Measurements from ENCODE around the gene WDR45B.
A peak's percentile ranks its signal among the peaks of the same experiment; 100 is the strongest.

Gene WDR45B

DNA sequence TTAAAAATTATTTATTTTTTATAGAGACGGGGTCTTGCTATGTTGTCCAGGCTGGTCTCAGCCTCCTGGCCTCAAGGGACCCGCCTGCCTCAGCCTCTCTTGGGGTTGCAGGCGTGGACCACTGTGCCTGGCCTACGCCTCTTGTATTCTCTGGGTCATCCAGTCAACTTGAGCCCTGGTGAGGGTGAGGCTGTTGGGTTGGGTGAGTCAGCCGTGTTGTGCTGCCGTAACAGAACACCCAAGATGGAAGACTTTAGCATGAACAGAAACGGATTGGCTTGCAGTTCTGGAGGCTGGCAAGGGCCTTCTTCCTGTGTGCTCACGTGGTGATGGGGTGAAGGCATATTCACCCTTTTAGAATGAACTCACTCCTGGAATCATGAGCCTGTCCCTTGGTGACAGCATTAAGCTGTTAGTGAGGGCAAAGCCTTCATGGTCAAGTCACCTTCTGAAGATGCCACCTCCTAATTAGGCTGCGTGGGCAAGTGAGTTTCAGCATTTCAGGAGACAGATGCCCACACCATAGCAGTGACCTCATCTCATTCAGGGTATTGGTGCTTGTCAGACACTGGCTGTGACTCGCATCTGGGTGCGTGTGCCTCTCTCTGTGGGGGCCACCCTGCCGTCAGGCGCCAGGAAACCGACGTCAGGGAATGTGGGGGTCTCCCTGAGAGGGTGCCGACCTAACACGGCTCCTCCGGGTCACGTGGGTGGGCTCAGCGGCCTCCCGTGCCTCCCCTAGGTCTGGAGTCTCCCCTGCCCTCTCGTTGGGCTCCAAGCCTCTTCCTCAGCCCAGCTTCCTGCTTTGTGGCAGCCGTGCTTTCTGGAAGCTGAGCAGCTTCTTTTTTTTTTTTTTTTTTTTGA, 49.8 kb downstream of the WDR45B start:
- peak; percentile 42 for DNase-seq
- no peak overlapping the region for H2AFZ ChIP-seq (ENCODE audit: low read depth, low read length)
- no peak overlapping the region for H2BK15ac ChIP-seq (ENCODE audit: low read depth, poor library complexity, severe bottlenecking)
- no peak overlapping the region for H2AK5ac ChIP-seq (ENCODE audit: low read length, severe bottlenecking)
- H4K91ac ChIP-seq (ENCODE audit: low read length) = no peak overlapping the region
- H3K9ac ChIP-seq (ENCODE audit: low read length) = peak overlapping the region; percentile 24
- H2BK5ac ChIP-seq (ENCODE audit: low read depth, low read length, poor library complexity, severe bottlenecking) = no peak overlapping the region
- H3K23ac ChIP-seq (ENCODE audit: low read length in 2 of 2) = no peak overlapping the region
- peaks cover 73% of the 10 kb centered on the region for H3K79me1 ChIP-seq (replicated peaks; ENCODE audit: low read length, poor library complexity, severe bottlenecking)
- no peaks in the 10 kb centered on the region for H3K9me3 ChIP-seq (ENCODE audit: control insufficient read depth, low read length)
- H3K4ac ChIP-seq (ENCODE audit: low read depth in 1 of 2, low read length in 2 of 2) = no peak overlapping the region
- no peak overlapping the region for H3K4me3 ChIP-seq (ENCODE audit: insufficient read depth in 1 of 2, low read depth in 1 of 2, low read length in 2 of 2)
- H2BK12ac ChIP-seq (ENCODE audit: low read length in 2 of 2) = no peak overlapping the region
- no peak overlapping the region for H2BK120ac ChIP-seq (ENCODE audit: low read depth, low read length)
- WGBS = 79% methylated on average over 23 of the region's 23 CpGs
- peaks cover 31% of the 10 kb centered on the region for H3K4me1 ChIP-seq (ENCODE audit: control insufficient read depth, insufficient read depth, low read depth, low read length)
- no peaks in the 10 kb centered on the region for H3K27me3 ChIP-seq (ENCODE audit: control insufficient read depth in 1 of 2, insufficient read depth in 1 of 2, low read length in 2 of 2)
- H3K18ac ChIP-seq (ENCODE audit: low read depth in 1 of 2, low read length in 2 of 2) = peak overlapping the region in 1 of 2 experiments; percentile 28
- no peak overlapping the region for H3K27ac ChIP-seq (ENCODE audit: low read length, poor library complexity, severe bottlenecking)
- H4K8ac ChIP-seq (ENCODE audit: low read length) = no peak overlapping the region
- H3K14ac ChIP-seq (ENCODE audit: low read length in 2 of 2) = no peak overlapping the region
- H3K4me2 ChIP-seq (ENCODE audit: low read length, poor library complexity, severe bottlenecking) = no peak overlapping the region
- peaks cover 83 to 92% of the 10 kb centered on the region in 2 experiments for H3K36me3 ChIP-seq (ENCODE audit: control insufficient read depth in 1 of 2, insufficient read depth in 2 of 2, low read depth in 1 of 2, low read length in 2 of 2)

DNA sequence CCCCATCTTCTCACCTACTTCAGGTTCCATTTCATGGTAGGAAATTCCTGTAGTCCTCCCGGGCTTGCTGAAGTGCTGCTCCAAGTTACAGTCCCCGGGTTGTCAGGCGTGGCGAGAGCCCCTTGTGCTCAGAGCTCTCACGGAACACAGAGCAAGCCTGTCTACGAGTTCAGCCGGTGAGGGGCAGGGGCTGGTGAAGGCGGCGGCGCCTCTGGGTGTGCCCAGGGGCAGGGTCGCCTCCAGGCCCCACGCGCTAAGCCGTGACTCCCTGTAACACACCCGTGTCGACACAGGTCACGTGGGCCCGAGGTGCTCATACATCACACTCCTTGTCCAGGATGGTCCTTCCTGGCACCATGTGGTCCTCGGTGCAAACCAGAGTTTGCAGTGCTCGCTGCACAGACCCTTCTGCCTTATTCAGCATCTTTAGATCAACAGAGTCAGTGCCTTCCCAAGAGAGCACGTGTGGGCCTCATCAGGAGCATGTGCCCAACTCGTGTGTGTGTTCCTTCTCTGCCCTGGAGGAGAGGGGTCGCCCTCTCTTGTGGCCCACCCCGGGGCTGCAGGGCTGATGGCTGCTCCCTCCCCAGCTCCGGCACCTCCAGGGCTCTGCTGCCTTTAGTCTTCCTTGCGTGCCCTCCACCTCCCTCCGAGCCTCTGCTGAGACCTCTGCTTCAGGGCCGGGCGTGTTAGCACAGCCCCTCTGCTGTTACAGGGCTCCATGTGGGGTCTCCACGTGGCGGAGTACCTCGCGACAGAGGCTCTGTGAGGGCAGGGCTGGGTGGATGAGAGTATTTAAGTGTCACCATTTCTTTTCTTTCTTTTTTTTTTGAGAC, 51.2 kb downstream of the WDR45B start:
- H2BK120ac ChIP-seq (ENCODE audit: low read depth, low read length) = no peak overlapping the region
- WGBS = 97% methylated on average over 32 of the region's 33 CpGs
- no peak overlapping the region for H3K9ac ChIP-seq (ENCODE audit: low read length)
- H3K4me3 ChIP-seq (ENCODE audit: insufficient read depth in 1 of 2, low read depth in 1 of 2, low read length in 2 of 2) = no peak overlapping the region
- H2BK12ac ChIP-seq (ENCODE audit: low read length in 2 of 2) = no peak overlapping the region
- H4K8ac ChIP-seq (ENCODE audit: low read length) = no peak overlapping the region
- H3K4ac ChIP-seq (ENCODE audit: low read depth in 1 of 2, low read length in 2 of 2) = no peak overlapping the region
- H3K79me1 ChIP-seq (replicated peaks; ENCODE audit: low read length, poor library complexity, severe bottlenecking) = peaks cover 61% of the 10 kb centered on the region
- H4K91ac ChIP-seq (ENCODE audit: low read length) = no peak overlapping the region
- H3K4me1 ChIP-seq (ENCODE audit: control insufficient read depth, insufficient read depth, low read depth, low read length) = peaks cover 32% of the 10 kb centered on the region
- peaks cover 69 to 79% of the 10 kb centered on the region in 2 experiments for H3K36me3 ChIP-seq (ENCODE audit: control insufficient read depth in 1 of 2, insufficient read depth in 2 of 2, low read depth in 1 of 2, low read length in 2 of 2)
- H3K14ac ChIP-seq (ENCODE audit: low read length in 2 of 2) = no peak overlapping the region
- H3K18ac ChIP-seq (ENCODE audit: low read depth in 1 of 2, low read length in 2 of 2) = no peak overlapping the region
- no peak overlapping the region for H2BK15ac ChIP-seq (ENCODE audit: low read depth, poor library complexity, severe bottlenecking)
- no peaks in the 10 kb centered on the region for H3K27me3 ChIP-seq (ENCODE audit: control insufficient read depth in 1 of 2, insufficient read depth in 1 of 2, low read length in 2 of 2)
- no peaks in the 10 kb centered on the region for H3K9me3 ChIP-seq (ENCODE audit: control insufficient read depth, low read length)
- H2AFZ ChIP-seq (ENCODE audit: low read depth, low read length) = no peak overlapping the region
- H3K27ac ChIP-seq (ENCODE audit: low read length, poor library complexity, severe bottlenecking) = no peak overlapping the region
- H3K4me2 ChIP-seq (ENCODE audit: low read length, poor library complexity, severe bottlenecking) = no peak overlapping the region
- no peak overlapping the region for H3K23ac ChIP-seq (ENCODE audit: low read length in 2 of 2)
- no peak for DNase-seq
- no peak overlapping the region for H2AK5ac ChIP-seq (ENCODE audit: low read length, severe bottlenecking)
- H2BK5ac ChIP-seq (ENCODE audit: low read depth, low read length, poor library complexity, severe bottlenecking) = no peak overlapping the region

DNA sequence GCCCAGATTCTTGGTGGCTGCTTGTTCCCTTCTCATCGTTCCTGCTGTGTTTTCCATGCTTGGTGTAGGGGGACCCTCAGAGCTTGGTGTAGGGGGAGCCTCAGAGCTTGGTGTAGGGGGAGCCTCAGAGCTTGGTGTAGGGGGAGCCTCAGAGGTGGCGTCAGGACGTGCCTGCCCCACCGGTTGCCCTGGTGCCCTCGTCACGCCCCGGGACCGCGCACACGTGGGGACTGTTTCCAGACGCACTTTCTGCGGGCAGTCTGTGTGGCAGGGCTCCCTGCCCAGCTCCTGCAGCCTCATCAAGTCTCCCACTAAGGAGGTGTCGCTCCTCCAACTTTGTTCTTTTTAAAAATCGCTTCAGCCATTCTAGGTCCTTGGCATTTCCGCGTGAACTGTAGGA, 51.9 kb downstream of the WDR45B start:
- Histone ChIP-seq H3K27ac (ENCODE audit: low read length, poor library complexity, severe bottlenecking) (no peak overlapping the region), H3K4me3 (ENCODE audit: insufficient read depth in 1 of 2, low read depth in 1 of 2, low read length in 2 of 2) (no peak overlapping the region), H3K23ac (ENCODE audit: low read length in 2 of 2) (no peak overlapping the region), H3K79me1 (replicated peaks; ENCODE audit: low read length, poor library complexity, severe bottlenecking) (peaks cover 55% of the 10 kb centered on the region), H2AK5ac (ENCODE audit: low read length, severe bottlenecking) (no peak overlapping the region), H3K27me3 (ENCODE audit: control insufficient read depth in 1 of 2, insufficient read depth in 1 of 2, low read length in 2 of 2) (no peaks in the 10 kb centered on the region), H2AFZ (ENCODE audit: low read depth, low read length) (no peak overlapping the region), H3K4ac (ENCODE audit: low read depth in 1 of 2, low read length in 2 of 2) (no peak overlapping the region), H4K91ac (ENCODE audit: low read length) (peak overlapping the region; percentile 20), H2BK15ac (ENCODE audit: low read depth, poor library complexity, severe bottlenecking) (no peak overlapping the region), H3K18ac (ENCODE audit: low read depth in 1 of 2, low read length in 2 of 2) (no peak overlapping the region), H2BK5ac (ENCODE audit: low read depth, low read length, poor library complexity, severe bottlenecking) (no peak overlapping the region), H2BK120ac (ENCODE audit: low read depth, low read length) (no peak overlapping the region), H3K36me3 (ENCODE audit: control insufficient read depth in 1 of 2, insufficient read depth in 2 of 2, low read depth in 1 of 2, low read length in 2 of 2) (peaks cover 61 to 77% of the 10 kb centered on the region in 2 experiments), H3K9ac (ENCODE audit: low read length) (no peak overlapping the region), H3K9me3 (ENCODE audit: control insufficient read depth, low read length) (no peaks in the 10 kb centered on the region), H3K4me1 (ENCODE audit: control insufficient read depth, insufficient read depth, low read depth, low read length) (peaks cover 32% of the 10 kb centered on the region), H4K8ac (ENCODE audit: low read length) (no peak overlapping the region), H2BK12ac (ENCODE audit: low read length in 2 of 2) (no peak overlapping the region), H3K14ac (ENCODE audit: low read length in 2 of 2) (no peak overlapping the region), H3K4me2 (ENCODE audit: low read length, poor library complexity, severe bottlenecking) (no peak overlapping the region)
- DNase-seq = no peak
- 94% methylated on average over 16 of the region's 16 CpGs for WGBS

DNA sequence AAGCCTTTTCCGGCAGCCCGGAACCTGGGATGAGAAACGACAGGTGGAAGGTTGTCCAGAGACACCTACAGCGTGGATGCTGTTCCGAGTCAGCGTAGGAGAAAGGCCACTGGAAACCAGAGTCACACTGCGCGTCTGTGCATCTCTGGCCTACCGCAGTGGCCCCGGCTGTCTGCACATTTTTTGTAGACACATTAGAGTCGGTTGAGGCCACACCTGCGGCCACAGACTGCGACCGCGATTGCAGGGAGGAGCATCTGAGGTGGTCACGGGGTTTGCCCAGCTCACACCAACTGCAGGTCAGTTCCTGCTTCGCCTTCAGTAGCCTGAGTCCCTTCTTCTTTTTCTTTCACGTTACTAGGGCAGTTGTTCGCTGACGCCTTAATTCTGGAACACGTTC, 52.4 kb downstream of the WDR45B start:
- no peak for DNase-seq
- H4K8ac ChIP-seq (ENCODE audit: low read length) = no peak overlapping the region
- no peak overlapping the region for H3K23ac ChIP-seq (ENCODE audit: low read length in 2 of 2)
- WGBS = 95% methylated on average over 21 of the region's 21 CpGs
- H3K4me3 ChIP-seq (ENCODE audit: insufficient read depth in 1 of 2, low read depth in 1 of 2, low read length in 2 of 2) = no peak overlapping the region
- no peak overlapping the region for H2AK5ac ChIP-seq (ENCODE audit: low read length, severe bottlenecking)
- no peak overlapping the region for H3K4me2 ChIP-seq (ENCODE audit: low read length, poor library complexity, severe bottlenecking)
- H2BK120ac ChIP-seq (ENCODE audit: low read depth, low read length) = no peak overlapping the region
- H3K36me3 ChIP-seq (ENCODE audit: control insufficient read depth in 1 of 2, insufficient read depth in 2 of 2, low read depth in 1 of 2, low read length in 2 of 2) = peaks cover 57 to 77% of the 10 kb centered on the region in 2 experiments
- no peak overlapping the region for H2BK5ac ChIP-seq (ENCODE audit: low read depth, low read length, poor library complexity, severe bottlenecking)
- no peak overlapping the region for H2AFZ ChIP-seq (ENCODE audit: low read depth, low read length)
- no peaks in the 10 kb centered on the region for H3K9me3 ChIP-seq (ENCODE audit: control insufficient read depth, low read length)
- no peaks in the 10 kb centered on the region for H3K27me3 ChIP-seq (ENCODE audit: control insufficient read depth in 1 of 2, insufficient read depth in 1 of 2, low read length in 2 of 2)
- H2BK15ac ChIP-seq (ENCODE audit: low read depth, poor library complexity, severe bottlenecking) = no peak overlapping the region
- no peak overlapping the region for H4K91ac ChIP-seq (ENCODE audit: low read length)
- H3K18ac ChIP-seq (ENCODE audit: low read depth in 1 of 2, low read length in 2 of 2) = no peak overlapping the region
- no peak overlapping the region for H3K9ac ChIP-seq (ENCODE audit: low read length)
- H3K79me1 ChIP-seq (replicated peaks; ENCODE audit: low read length, poor library complexity, severe bottlenecking) = peaks cover 51% of the 10 kb centered on the region
- no peak overlapping the region for H3K27ac ChIP-seq (ENCODE audit: low read length, poor library complexity, severe bottlenecking)
- no peak overlapping the region for H3K14ac ChIP-seq (ENCODE audit: low read length in 2 of 2)
- peaks cover 33% of the 10 kb centered on the region for H3K4me1 ChIP-seq (ENCODE audit: control insufficient read depth, insufficient read depth, low read depth, low read length)
- no peak overlapping the region for H3K4ac ChIP-seq (ENCODE audit: low read depth in 1 of 2, low read length in 2 of 2)
- H2BK12ac ChIP-seq (ENCODE audit: low read length in 2 of 2) = no peak overlapping the region

All from mesenchymal stem cell (in vitro differentiated cells and primary cell).